ENCODE data around the gene C14orf180. TPM values are rescaled to one million over a fixed set of nuclear protein-coding genes. Genes with fewer than 3 reads are reported as not detected.

The C14orf180 gene
- total RNA-seq, 1 experiment from 2014 or later, result not detected

DNA sequence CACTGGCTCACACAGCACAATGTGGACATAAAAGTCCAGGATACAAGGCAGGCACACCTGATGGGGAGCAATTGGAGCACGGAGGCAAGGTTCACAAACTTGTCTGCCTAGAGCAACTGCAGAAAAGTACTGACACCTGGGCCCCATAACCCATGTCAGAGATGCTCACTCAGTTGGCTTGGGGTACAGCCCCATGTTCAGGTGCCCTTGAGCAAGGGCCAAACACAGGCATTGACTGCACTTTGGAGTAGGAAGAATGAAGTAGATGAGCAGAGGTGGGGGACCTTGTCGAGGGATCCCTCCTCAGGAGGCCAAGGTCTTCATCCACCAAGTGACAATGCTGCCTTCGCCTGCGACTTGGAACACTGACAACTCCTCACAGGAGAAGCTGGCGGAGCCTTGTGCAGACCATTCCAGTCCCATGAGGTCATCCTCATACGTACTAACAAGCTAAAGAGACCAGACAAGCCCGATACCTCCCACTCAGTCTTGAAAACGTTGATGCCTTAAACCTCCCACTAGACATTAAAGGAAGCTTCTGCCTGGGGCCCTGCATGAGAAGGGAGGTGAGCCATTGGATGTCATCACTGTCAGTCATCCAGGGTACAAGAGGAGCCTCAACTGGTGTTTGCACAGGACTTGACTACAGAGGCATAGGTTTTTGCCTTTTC is 42.5 kb upstream of the C14orf180 start:
- H3K27me3 ChIP-seq (ENCODE audit: insufficient read depth, low read length), result no peaks in the 10 kb centered on the region
- H4K5ac ChIP-seq (ENCODE audit: insufficient read length, low read depth, low read length), result no peak overlapping the region
- H3K9me3 Mint-ChIP-seq, result peaks cover 0 to 6% of the 10 kb centered on the region in 2 experiments; a peak in 3 of 5 replicates
- no peak overlapping the region for H3K27ac Mint-ChIP-seq
- no peak overlapping the region for H3K4ac ChIP-seq (ENCODE audit: low read depth, low read length)
- H3K14ac ChIP-seq (ENCODE audit: insufficient read depth, low read length), result no peak overlapping the region
- no peak for DNase-seq
- no peak overlapping the region for H4K8ac ChIP-seq (replicated peaks; ENCODE audit: insufficient read length, low read depth, low read length)
- no peak overlapping the region for H3K23ac ChIP-seq (ENCODE audit: insufficient read length, low read depth, low read length)
- H4K91ac ChIP-seq (ENCODE audit: insufficient read length, low read depth, low read length), result no peak overlapping the region
- H2BK120ac ChIP-seq (ENCODE audit: low read depth, low read length, poor library complexity, severe bottlenecking), result no peak overlapping the region
- H3K9ac ChIP-seq (ENCODE audit: extremely low read depth, insufficient read length, low read length), result no peak overlapping the region
- no peaks in the 10 kb centered on the region for H4K20me1 ChIP-seq (ENCODE audit: control insufficient read depth, insufficient read depth, insufficient read length)
- H3K4me1 Mint-ChIP-seq, result no peaks in the 10 kb centered on the region
- H3K4me3 Mint-ChIP-seq, result no peak overlapping the region
- H3K27me3 Mint-ChIP-seq (ENCODE audit: low read depth), result peaks cover 8% of the 10 kb centered on the region
- H3K27ac ChIP-seq (ENCODE audit: insufficient read length, low read depth, low read length), result no peak overlapping the region
- H2BK5ac ChIP-seq (ENCODE audit: insufficient read length, low read length), result no peak overlapping the region
- no peaks in the 10 kb centered on the region for H3K23me2 ChIP-seq (ENCODE audit: insufficient read length, low read depth, low read length, poor library complexity, severe bottlenecking)
- H3K4me1 ChIP-seq (ENCODE audit: insufficient read depth, low read length), result no peaks in the 10 kb centered on the region
- H2BK12ac ChIP-seq (ENCODE audit: insufficient read length, low read depth, low read length), result no peak overlapping the region
- H2BK20ac ChIP-seq (ENCODE audit: low read depth, low read length, poor library complexity, severe bottlenecking), result no peak overlapping the region
- no CpG with 5 or more reads among the region's 8 CpGs for WGBS (ENCODE audit: extremely low coverage, insufficient read length, low lambda C conversion rate)
- no peaks in the 10 kb centered on the region for H3K9me3 ChIP-seq (ENCODE audit: control insufficient read depth, low read depth, low read length)
- H3K4me2 ChIP-seq (ENCODE audit: insufficient read depth, insufficient read length, low read length), result no peak overlapping the region
- no peak overlapping the region for H3K56ac ChIP-seq (ENCODE audit: insufficient read length, low read depth, low read length)
- no peak overlapping the region for H2BK15ac ChIP-seq (ENCODE audit: low read depth, low read length)
- TF ChIP-seq, protein P1, sequence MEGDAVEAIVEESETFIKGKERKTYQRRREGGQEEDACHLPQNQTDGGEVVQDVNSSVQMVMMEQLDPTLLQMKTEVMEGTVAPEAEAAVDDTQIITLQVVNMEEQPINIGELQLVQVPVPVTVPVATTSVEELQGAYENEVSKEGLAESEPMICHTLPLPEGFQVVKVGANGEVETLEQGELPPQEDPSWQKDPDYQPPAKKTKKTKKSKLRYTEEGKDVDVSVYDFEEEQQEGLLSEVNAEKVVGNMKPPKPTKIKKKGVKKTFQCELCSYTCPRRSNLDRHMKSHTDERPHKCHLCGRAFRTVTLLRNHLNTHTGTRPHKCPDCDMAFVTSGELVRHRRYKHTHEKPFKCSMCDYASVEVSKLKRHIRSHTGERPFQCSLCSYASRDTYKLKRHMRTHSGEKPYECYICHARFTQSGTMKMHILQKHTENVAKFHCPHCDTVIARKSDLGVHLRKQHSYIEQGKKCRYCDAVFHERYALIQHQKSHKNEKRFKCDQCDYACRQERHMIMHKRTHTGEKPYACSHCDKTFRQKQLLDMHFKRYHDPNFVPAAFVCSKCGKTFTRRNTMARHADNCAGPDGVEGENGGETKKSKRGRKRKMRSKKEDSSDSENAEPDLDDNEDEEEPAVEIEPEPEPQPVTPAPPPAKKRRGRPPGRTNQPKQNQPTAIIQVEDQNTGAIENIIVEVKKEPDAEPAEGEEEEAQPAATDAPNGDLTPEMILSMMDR (conservative IDR thresholded peaks at IDR 0.05), result no peak
- H2AK5ac ChIP-seq (ENCODE audit: insufficient read length, low read length), result no peak overlapping the region
- H3K79me2 ChIP-seq (ENCODE audit: insufficient read depth, low read length), result no peaks in the 10 kb centered on the region
- H3K18ac ChIP-seq (ENCODE audit: insufficient read length, low read depth, low read length), result no peak overlapping the region
- no peaks in the 10 kb centered on the region for H3K36me3 Mint-ChIP-seq (ENCODE audit: insufficient read depth in 1 of 3, low read depth in 3 of 3)
- H3T11ph ChIP-seq (ENCODE audit: low read length), result no peak overlapping the region
- H2AFZ ChIP-seq (ENCODE audit: low read length), result no peak overlapping the region
- no peaks in the 10 kb centered on the region for H3K79me1 ChIP-seq (ENCODE audit: insufficient read depth, low read depth, low read length, poor library complexity, severe bottlenecking)

Measured in H9 (cell line).